Kidney (tissue), 14 donors: ENCODE data around the gene SPIN1. TPM values are rescaled to one million over a fixed set of nuclear protein-coding genes. Genes with fewer than 3 reads are reported as not detected.

Experiments used
- DNase-seq, 5 donors: peaks; one replicate each; pipeline ENCODE4 v3.0.0-alpha.2; 2013 to 2020
- FAIRE-seq: peaks from 2 replicates; lab custom pipeline; 2012; peaks lifted over from hg19 to GRCh38; lab: Jason Lieb, UNC
- H3K27ac ChIP-seq, 2 donors: one replicate each; pipeline ENCODE4 v1.7.0; 2013; ENCODE audit warnings: low read depth in 2 of 2, low read length in 2 of 2, inconsistent platforms in 1 of 2
- H3K27me3 ChIP-seq: one replicate; pipeline ENCODE4 v1.7.1; 2013; ENCODE audit warnings: low read length, inconsistent platforms; ENCODE audit not compliant: control insufficient read depth, insufficient read depth
- H3K36me3 ChIP-seq, 3 donors: one replicate each; pipeline versions ENCODE4 v1.7.0 to v1.7.1; 2013; ENCODE audit warnings: low read length in 3 of 3, control low read depth in 1 of 3, inconsistent platforms in 1 of 3; ENCODE audit not compliant: insufficient read depth in 3 of 3, control insufficient read depth in 2 of 3
- H3K4me1 ChIP-seq, 3 donors: one replicate each; pipeline versions ENCODE4 v1.7.0 to v1.7.1; 2013; ENCODE audit warnings: low read length in 3 of 3, inconsistent platforms in 1 of 3, low read depth in 1 of 3; ENCODE audit not compliant: control insufficient read depth in 2 of 3, insufficient read depth in 2 of 3
- H3K4me3 ChIP-seq, 3 donors: one replicate each; pipeline versions ENCODE4 v1.7.0 to v1.8.1; 2013; ENCODE audit warnings: low read length in 3 of 3, control low read depth in 1 of 3, inconsistent platforms in 1 of 3
- H3K9ac ChIP-seq, 3 donors: one replicate each; pipeline versions ENCODE4 v1.7.0 to v1.7.1; 2013; ENCODE audit warnings: low read length in 3 of 3, control low read depth in 1 of 3, inconsistent platforms in 1 of 3
- H3K9me3 ChIP-seq, 3 donors: one replicate each; pipeline versions ENCODE4 v1.7.0 to v1.7.1; 2013; ENCODE audit warnings: low read length in 3 of 3, control low read depth in 1 of 3, inconsistent platforms in 1 of 3; ENCODE audit not compliant: control insufficient read depth in 2 of 3, insufficient read depth in 1 of 3
- CTCF ChIP-seq: IDR thresholded peaks from 3 replicates; pipeline ENCODE4 v1.5.1; 2012; ENCODE audit warnings: mild to moderate bottlenecking, moderate library complexity, borderline replicate concordance; ENCODE audit not compliant: insufficient read depth; ENCODE audit errors: extremely low read depth
- intact Hi-C: fragments of 100-400 bp; cut with DNase I; formaldehyde crosslinking; loops from one replicate; pipeline ENCODE4 v1.11.1; 2022
- polyA plus RNA-seq: library from polyadenylated mRNA; stranded (reverse); fragments of 350-450 nt; fragmentation: Illumina TruSeq; extraction: RNeasy Lipid Tissue Mini Kit (QIAGEN cat#74804); gene quantifications from one replicate; pipeline ENCODE4 v1.2.3, GENCODE V29; 2014; ENCODE audit warnings: low read depth, low replicate concordance; ENCODE audit not compliant: insufficient read depth
- total RNA-seq: library from RNA; stranded (reverse); fragmentation: NEBNext Ultra II Directional; extraction: Animal tissue kit (Norgen Biotek cat#: 25700); gene quantifications from one replicate; pipeline ENCODE4 v1.2.1, GENCODE V29; 2021
- donor health status: control.
- donor health status: control.
- donor health status: control.
- donor health status: control.
- donor health status: control.
- donor health status: DM: yes; HTN: yes; CAD: no.
- donor health status: Normal renal cell carcinoma (clear cell type).

The SPIN1 gene
- total and polyA plus RNA-seq, 2 donors from 2014 or later: 27.9 to 88.7 TPM

GRCh38 chr9:88359974-88360373 lies 28.3 kb upstream of the SPIN1 start:
- H3K4me1 ChIP-seq: no peaks in the 10 kb centered on the region
- TF ChIP-seq CTCF: no peak
- no peak for DNase-seq
- H3K36me3 ChIP-seq: no peaks in the 10 kb centered on the region
- H3K4me3 ChIP-seq: no peak overlapping the region
- H3K27me3 ChIP-seq: no peaks in the 10 kb centered on the region
- no peaks in the 10 kb centered on the region for H3K9me3 ChIP-seq
- no peak overlapping the region for H3K9ac ChIP-seq
- intact Hi-C loops: no loop called here
- H3K27ac ChIP-seq: no peak overlapping the region
- FAIRE-seq: no peak

GRCh38 chr9:88362681-88363080 lies 25.6 kb upstream of the SPIN1 start:
- no peaks in the 10 kb centered on the region for H3K4me1 ChIP-seq
- intact Hi-C loops: no loop called here
- no peaks in the 10 kb centered on the region for H3K27me3 ChIP-seq
- H3K9me3 ChIP-seq: no peaks in the 10 kb centered on the region
- no peak overlapping the region for H3K4me3 ChIP-seq
- no peak for TF ChIP-seq CTCF
- H3K9ac ChIP-seq: no peak overlapping the region
- no peaks in the 10 kb centered on the region for H3K36me3 ChIP-seq
- DNase-seq (no peak), FAIRE-seq (no peak)
- no peak overlapping the region for H3K27ac ChIP-seq

- Histone ChIP-seq H3K36me3 (no peaks in the 10 kb centered on the region), H3K4me1 (no peaks in the 10 kb centered on the region), H3K4me3 (no peak overlapping the region), H3K9ac (no peak overlapping the region), H3K27me3 (no peaks in the 10 kb centered on the region), H3K9me3 (no peaks in the 10 kb centered on the region), H3K27ac (no peak overlapping the region)
- intact Hi-C loops: no loop called here
- FAIRE-seq (no peak), DNase-seq (no peak)
- no peak for TF ChIP-seq CTCF
Observed at GRCh38 chr9:88363661-88364060, 24.6 kb upstream of the SPIN1 start.

GRCh38 chr9:88364706-88365105 lies 23.5 kb upstream of the SPIN1 start:
- H3K27me3 ChIP-seq: no peaks in the 10 kb centered on the region
- no peaks in the 10 kb centered on the region for H3K9me3 ChIP-seq
- intact Hi-C loops: no loop called here
- DNase-seq: no peak
- H3K4me3 ChIP-seq: no peak overlapping the region
- H3K27ac ChIP-seq: no peak overlapping the region
- H3K4me1 ChIP-seq: no peaks in the 10 kb centered on the region
- TF ChIP-seq CTCF: no peak
- FAIRE-seq: no peak
- H3K9ac ChIP-seq: no peak overlapping the region
- H3K36me3 ChIP-seq: no peaks in the 10 kb centered on the region
